ENCODE data around the gene KTN1.

KTN1 gene, protein sequence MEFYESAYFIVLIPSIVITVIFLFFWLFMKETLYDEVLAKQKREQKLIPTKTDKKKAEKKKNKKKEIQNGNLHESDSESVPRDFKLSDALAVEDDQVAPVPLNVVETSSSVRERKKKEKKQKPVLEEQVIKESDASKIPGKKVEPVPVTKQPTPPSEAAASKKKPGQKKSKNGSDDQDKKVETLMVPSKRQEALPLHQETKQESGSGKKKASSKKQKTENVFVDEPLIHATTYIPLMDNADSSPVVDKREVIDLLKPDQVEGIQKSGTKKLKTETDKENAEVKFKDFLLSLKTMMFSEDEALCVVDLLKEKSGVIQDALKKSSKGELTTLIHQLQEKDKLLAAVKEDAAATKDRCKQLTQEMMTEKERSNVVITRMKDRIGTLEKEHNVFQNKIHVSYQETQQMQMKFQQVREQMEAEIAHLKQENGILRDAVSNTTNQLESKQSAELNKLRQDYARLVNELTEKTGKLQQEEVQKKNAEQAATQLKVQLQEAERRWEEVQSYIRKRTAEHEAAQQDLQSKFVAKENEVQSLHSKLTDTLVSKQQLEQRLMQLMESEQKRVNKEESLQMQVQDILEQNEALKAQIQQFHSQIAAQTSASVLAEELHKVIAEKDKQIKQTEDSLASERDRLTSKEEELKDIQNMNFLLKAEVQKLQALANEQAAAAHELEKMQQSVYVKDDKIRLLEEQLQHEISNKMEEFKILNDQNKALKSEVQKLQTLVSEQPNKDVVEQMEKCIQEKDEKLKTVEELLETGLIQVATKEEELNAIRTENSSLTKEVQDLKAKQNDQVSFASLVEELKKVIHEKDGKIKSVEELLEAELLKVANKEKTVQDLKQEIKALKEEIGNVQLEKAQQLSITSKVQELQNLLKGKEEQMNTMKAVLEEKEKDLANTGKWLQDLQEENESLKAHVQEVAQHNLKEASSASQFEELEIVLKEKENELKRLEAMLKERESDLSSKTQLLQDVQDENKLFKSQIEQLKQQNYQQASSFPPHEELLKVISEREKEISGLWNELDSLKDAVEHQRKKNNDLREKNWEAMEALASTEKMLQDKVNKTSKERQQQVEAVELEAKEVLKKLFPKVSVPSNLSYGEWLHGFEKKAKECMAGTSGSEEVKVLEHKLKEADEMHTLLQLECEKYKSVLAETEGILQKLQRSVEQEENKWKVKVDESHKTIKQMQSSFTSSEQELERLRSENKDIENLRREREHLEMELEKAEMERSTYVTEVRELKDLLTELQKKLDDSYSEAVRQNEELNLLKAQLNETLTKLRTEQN (N-terminal part only)

DNA sequence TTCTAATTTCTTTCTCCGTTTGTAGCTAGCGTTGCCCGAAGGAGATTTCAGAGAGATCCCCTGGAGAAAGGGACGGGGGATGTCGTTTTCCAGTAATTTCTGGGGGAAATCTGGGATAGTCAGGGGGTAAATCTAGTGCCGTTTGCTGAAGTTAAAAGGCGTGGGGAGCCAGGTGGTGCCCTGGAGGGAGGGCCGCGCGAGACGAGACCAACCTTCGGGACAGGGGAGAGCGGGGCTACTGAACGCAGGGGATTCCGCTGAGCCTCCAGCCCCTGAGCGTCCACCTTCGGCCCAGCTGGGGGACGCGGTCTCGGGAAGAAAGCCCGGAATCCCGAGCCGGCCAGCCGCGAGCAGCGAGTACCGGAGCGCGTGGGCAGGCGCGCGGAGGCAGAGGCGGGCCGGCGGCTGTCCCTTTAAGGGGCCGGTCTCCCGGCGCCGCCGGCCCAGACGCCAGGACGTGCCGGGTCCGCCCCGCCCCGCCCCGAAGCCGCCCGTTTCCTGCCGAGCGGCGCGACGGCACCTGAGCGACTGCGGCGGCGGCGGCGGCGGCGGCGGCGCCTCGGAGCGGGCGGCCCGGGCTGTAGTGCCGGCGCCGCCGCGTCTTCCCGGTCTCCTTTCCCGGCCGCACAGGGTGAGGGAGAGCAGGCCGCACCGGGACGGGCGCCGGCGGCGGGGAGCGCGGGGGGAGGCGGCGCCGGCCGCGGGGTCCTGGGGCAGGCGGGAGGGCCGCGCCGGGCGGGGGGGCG lies at the start of gene KTN1:
Gene KTN1, plus strand, starts transcription at position 484 of the 746 bp plus-strand sequence. CDS start 31,842 bp downstream, outside the sequence.
- peak; percentile 63 for DNase-seq (ENCODE audit: low read depth)

DNA sequence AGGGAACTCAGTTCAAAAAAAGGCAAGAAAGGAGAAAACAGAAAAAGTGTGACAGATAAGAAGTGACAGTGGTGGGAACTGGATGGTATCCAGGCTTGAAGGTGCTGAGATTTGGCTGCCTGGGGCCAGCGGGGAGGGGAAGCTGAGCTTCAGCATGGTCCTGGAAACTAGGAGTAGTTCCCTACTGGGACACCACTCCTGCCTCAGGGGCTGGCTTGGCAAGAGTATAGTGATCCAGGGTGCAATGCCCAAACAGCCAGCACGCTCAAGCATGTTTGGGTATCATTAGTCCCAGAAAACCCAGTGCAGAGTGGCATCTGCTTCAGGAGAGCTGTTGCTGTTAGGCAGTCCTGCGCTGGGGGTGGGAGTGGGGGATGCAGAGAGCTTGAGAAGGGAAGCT lies 49.5 kb upstream of the KTN1 start:
- DNase-seq (ENCODE audit: low read depth): no peak

DNA sequence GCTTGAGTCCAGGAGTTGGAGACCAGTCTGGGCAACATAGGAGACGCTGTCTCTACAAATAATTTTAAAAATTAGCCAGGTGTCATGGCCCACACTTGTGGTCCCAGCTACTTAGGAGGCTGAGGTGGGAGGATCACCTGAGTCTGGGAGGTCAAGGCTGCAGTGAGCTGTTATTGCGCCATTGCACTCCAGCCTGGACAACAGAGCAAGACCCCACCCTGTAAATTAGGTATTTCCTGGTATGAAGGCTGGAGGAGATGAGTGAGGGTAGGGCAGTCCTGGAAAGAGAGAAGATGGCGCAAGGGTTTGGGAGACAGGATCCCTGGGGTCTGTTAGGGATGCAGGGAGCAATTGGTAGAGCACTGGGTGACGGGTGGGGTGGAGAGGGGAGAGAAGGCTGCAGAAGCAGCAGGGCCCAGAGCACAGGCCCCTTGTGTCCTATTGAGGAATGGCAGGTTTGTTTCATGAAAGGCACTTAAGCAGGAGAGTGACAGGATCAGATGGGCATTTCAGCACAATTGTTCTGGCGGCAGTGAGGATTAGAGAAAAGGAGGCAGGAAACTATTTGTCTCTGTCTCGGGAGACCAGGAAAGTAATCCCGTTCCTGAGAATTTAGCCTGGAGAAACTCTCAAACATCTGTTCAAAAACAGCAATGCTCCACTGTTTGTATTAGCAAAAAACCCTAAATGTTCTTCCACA lies 47.2 kb upstream of the KTN1 start:
- DNase-seq (ENCODE audit: low read depth): no peak

DNA sequence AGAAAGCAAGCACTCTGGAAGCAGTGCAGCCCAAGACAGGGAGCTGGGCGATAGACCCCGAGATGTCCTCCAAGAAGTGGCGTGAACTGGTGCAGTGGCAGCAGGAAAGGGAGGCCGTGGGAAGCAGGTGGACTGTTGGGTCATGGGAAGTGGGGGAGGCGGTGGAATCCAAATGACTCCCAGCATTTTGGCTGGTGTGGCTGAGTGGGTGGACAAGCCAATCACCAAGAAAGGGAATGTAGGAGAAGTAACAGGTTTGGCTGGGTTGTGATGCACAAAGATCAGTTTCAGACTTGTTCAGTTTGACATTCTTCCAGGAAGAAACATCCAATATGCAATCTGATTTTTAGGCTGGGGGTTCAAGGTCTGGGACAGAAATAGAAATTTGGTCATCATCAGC lies 46.0 kb upstream of the KTN1 start:
- DNase-seq (ENCODE audit: low read depth): no peak

DNA sequence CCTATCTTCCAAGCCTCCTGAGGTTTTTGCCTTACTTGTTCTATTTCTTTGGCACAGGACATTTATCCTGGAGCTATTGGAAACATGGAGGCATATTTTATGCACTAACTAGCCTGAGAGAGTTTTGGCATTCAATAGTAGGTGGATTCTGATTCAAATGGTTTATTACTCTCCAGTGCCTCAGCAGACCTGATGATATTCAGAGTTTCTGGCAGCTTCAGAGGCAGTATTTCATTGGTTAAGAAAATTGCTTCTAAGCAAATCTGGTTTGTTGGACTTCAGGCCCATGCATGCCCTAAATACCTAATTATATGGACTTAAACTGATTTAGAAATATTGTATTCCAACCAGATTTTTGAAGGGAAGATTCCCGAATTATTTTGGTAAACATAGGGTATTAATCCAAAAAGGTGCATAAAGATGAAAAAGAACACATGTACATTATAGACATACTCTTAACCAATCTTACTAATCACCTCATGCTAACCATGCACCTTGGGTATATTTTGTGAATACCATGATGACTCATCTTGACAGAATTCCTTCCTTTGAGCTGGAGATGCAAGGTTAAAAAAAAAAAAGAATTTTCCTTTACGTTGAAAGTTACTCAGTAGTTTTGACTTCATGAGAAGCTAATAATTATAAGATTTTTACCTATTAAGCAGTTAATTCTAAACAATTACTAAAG lies 44.3 kb upstream of the KTN1 start:
- no peak for DNase-seq (ENCODE audit: low read depth)

DNA sequence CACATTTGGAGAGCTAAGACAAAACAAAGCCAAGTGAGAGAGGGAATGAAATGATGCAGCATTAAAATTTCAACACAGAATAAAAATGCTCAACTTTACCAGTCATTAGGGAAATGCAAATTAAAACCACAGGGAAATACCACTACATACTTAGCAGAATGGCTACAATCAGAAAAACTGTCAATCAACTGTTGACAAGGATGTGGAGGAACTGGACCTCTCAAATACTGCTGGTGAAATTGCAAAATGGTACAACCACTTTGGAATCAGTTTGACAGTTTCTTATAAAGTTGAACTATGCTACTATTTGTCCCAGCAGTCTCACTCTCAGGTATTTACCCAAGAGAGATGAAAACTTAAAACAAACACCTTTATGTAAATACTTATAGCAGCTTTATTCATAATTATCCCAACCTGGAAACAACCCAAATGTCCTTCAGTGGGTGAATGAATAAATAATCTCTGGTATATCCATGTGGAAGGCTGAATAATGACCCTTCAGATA lies 43.8 kb upstream of the KTN1 start:
- no peak for DNase-seq (ENCODE audit: low read depth)

DNA sequence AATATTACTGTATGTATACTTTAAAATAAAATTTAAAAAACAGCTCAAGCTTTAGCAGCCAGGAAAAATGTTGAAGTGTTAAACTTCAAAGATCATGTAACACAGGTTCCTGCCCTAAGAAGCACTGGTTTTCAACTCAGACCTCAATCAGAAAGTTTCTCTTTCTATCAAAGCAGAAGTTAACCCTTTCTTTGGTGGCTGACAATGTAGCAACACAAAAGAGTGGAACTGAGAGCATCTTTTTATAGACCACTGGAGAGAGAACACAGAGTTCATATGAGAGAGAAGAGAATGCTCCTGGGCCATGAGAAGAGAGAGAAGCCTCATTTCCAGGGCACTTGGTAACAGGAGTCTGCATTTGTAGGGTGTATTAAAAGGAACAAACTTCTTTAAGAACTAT lies 42.2 kb upstream of the KTN1 start:
- no peak for DNase-seq (ENCODE audit: low read depth)

DNA sequence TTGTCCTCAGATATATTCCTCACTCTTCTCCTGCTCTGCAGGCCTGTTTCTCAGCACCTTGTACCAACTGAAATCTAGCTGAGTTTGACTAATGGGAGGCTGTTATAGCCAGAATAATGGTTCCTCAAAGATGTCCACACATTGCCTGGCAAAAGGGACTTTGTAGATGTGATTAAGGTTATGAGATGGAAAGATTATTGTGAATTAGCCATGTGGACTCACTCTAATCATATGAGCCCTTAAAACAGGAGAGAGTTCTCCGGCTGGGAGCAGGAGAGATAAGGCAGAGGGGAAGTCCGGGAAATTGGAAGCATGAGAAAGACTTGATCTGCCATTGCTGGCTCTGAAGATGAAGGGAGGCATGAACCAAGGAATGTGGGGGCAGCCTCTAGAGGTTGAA lies 40.0 kb upstream of the KTN1 start:
- DNase-seq (ENCODE audit: low read depth): no peak

DNA sequence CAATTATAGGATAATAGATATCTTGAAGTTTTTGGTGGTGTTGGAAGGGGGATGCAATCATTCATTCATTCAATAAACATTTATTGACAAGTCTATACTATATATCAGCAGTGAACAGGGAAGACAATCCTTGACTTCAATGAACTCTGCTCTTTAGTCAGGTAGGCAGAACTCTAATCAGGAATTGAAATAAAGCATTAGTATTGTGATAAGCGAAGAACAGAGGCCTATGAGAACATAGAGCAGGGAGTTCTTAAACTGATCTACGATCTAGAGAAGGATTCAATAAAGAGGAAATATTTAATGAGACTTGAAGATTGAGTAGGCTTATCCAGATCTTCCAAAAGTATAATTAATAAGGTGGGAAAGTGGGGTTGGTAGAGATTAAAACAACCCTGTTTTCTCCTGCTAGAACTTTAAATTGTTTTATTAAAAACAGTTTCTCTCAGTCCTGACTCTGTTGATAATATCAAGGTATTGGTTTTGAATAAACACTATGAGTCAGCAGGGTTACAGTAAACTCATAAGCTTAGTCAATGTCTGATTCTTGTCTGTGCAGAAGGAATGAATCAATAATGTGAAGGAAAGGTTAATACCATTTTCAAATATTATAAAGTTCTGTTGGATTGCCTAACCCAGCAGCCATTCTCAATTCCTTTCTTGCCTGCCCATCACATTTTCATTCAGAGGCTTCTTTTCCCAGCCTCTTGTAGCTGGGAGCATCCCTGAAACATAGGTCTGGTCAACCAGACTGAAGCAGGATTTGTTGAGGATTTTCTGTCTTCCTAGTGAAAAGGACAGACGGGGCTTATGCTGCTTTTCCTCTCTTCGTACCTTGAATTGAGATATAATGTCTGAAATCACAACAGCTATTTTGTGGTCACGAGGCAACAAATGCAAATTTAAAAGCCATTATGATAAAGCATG lies 38.9 kb upstream of the KTN1 start:
- no peak for DNase-seq (ENCODE audit: low read depth)

DNA sequence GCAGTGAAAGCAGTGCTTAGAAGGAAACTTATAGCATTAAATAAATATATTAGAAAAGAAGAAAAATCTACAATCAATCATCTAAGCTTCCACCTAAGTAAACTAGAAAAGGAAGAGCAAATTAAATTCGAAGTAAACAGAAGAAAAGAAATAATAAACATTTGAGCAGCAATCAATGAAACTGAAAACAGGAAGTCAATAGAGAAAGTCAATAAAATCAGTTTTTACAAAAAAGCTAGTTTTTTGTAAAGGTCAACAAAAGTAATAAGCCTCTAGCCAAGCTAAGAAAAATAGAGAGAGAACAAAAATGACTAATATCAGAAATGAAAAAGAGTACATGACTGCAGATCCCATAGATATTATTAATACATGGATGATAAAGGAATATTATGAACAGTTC lies 34.2 kb upstream of the KTN1 start:
- no peak for DNase-seq (ENCODE audit: low read depth)

DNA sequence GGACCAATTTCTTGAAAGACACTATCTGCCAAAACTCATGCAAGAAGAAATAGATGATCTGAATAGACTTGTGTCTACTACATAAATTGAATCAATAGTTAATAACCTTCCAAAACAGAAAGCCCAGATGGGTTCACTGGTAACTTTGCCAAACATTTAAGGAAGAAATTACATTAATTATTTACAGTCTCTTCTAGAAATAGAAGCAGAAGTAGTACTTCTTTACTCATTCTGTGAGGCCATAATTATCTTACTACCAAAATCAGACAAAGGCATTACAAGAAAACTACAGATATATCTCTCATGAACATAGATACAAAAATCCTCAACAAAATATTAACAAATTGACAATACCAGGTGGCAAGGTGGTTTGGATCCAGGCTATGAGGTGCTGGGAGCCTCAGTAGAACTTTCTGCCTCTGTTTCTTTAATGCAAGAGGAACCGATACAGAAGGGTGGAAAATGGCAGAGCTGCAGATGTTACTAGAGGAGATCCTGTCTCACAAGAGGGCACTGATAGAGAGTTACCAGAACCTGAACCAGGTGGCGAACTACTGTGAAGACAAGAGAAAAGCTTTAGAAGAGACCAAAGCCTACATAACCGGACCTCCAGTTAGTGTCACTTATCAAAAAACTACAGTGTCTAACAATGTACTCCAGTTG lies 33.7 kb upstream of the KTN1 start:
- no peak for DNase-seq (ENCODE audit: low read depth)

DNA sequence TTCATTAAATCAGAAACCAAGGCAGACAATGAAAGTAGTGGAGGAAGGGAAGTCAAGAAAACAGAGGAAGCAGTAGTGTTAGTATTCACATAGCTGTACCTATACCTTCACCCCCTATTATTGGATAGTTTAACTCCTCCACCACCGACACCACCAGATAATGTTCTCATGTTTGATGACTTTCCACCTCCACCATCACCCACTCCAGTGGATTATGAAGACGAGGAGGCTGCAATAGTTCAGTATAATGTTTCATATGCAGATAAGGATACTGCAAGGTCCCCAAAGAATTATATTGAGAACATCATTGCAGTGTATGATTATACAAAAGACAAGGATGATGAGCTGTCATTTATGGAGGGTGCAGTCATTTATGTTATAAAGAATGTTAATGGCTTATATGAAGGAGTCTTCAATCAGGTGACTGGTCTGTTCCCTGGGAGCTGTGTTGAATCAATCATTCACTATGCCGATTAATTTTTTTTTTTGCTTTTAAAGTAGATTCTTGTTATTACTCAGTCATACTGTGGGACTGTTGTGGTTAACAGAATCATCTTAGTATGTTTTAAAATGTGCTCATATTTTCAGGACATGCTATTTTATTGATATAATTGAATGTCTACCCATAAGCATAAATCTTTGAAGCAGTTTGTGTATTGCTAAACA lies 32.2 kb upstream of the KTN1 start:
- no peak for DNase-seq (ENCODE audit: low read depth)

DNA sequence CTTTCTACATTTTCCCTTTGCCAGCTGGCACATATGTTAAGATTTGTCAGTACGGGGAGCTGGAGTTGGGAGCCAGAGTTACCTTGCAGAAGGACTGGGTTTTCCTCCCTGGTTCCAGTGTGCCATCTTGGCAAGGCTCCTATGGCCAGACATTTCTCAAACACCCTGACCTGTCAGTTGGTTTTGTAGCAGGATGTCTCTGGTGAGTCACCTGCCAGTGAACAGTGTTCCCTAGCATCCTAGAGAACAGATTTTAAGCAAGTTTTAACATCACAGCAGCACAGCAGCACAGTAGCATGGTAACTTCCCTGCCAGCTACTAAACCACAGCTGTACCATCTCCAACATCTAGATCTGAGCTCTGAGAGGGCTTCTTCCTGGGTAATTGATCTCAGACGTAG lies 26.2 kb upstream of the KTN1 start:
- no peak for DNase-seq (ENCODE audit: low read depth)

DNA sequence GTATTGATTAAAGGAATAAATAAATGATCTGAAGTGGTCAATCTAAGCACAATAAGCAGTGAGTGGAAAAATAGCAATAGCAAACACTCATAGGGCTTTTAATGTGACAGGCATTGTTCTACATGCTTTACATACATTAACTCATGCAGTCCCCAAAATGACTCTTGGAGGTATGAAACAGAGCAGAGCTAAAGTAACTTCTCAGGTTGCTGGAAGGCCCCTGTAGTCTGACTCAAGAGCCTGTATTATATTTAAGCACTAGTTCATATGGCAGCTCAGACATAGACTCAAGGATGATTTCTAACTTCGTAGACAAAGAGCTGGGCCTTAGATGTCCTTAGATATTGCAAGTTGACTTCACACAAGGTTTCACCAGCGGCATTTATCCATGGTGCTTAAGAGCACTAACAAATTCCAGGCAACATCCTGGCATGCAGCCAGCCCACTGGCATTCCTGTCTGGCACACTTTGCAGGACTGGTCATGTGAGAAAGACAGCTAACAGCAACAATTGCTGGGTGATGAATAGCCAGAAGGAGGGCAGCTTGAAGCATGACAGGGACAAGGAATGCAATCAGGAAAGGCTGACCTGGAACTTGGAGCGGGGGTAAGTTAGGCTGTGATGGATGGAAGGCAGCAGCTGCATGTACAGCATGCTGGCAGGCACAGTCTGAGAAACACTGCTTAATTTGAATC lies 22.9 kb upstream of the KTN1 start:
- DNase-seq (ENCODE audit: low read depth): no peak

DNA sequence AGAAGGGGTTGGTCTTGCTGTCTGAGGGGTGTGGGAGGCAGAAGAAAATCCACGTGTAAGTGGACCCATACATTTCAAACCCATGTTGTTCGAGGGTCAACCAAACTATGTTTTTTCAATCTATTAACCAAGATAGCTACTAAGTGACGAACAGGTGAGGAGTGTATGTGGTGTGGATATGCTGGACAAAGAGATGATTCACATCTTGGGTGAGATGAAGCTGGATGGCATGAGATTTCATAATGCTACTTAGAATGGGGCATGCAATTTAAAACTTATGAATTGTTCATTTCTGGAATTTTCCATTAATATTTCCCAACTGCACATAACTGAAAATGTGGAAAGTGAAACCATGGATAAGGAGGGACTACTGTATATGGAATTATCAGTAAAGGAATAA lies 17.9 kb upstream of the KTN1 start:
- DNase-seq (ENCODE audit: low read depth): no peak

DNA sequence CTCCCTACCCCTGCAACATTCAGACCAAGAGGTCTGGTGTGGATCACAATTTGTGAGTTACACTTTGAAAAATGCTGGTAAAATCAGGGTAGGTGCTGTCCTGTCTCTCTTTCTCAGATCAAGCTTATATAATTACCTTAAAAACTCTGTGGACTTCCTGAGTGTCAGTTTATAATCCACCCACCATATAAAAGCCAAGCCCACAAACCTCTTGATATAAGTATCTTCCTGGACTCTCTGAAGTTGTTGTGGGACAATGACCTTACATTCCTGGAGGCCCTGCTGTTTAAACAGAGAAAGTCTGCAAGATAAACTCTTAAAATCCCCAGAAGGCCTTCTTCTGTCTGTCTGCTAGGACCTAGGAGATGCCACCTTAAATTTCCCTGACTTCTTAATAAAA lies 11.4 kb upstream of the KTN1 start:
- DNase-seq (ENCODE audit: low read depth): no peak

DNA sequence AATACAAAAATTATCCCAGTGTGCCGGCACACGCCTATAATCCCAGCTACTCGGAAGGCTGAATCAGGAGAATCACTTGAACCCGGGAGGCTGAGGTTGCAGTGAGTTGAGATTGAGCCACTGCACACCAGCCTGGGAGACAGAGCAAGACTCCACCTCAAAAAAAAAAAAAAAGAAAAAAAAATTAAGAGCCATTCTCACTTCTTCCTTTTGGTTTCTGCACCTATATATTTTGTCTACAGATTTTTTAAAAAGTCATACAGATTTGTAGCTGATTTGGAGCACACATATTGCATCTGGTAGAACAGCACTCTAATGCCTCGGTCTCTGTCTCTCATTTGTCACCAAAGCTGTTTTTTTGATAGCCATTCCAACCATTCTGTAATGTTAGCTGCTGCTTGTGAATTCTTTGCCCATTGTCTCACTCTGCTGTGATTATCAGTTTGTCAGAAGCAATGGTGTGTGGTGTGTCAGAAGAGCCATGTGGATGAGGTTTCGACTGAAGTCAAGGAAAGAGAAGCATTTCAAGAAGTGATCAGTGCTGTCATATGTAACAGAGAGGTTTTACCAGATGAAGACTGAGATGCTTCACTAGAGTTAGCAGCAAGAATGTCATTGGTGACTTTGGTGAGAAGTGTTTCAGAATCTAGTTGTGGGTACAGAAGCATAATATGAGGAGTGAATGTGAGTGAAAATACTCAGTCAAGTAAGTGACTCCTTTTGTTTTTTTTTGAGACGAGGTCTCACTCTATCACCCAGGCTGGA lies 8.7 kb upstream of the KTN1 start:
- no peak for DNase-seq (ENCODE audit: low read depth)

Measured in stimulated activated CD8-positive, alpha-beta memory T cell treated with anti-CD3 and anti-CD28 coated beads, Interleukin-15, amount 100 ng/mL, for 24 hours (primary cell).